Right kidney (tissue), 1 donor: ENCODE results near the gene PLIN5.

ENCODE experiments used
- DNase-seq: peaks from one replicate; pipeline ENCODE4 v3.0.0-alpha.2; 2016

PLIN5 gene

GRCh38 chr19:4482721-4483364 is 52.2 kb downstream of the PLIN5 start:
- DNase-seq: no peak

- DNase-seq: no peak
Observed at GRCh38 chr19:4477034-4477801, 57.8 kb downstream of the PLIN5 start.

- DNase-seq: peak; percentile 42
Observed at GRCh38 chr19:4474514-4475022, 60.5 kb downstream of the PLIN5 start.

- DNase-seq: no peak
Observed at GRCh38 chr19:4473763-4474513, 61.1 kb downstream of the PLIN5 start.

- no peak for DNase-seq
Observed at GRCh38 chr19:4473011-4473762, 61.8 kb downstream of the PLIN5 start.
